H1 (cell line): ENCODE measurements around the gene HAGH. TPM values are rescaled to one million over a fixed set of nuclear protein-coding genes. Genes with fewer than 3 reads are reported as not detected.

Experiments
- EGR1 ChIP-seq: IDR thresholded peaks from 2 replicates; pipeline ENCODE4 v1.6.1; 2011; ENCODE audit warnings: low read depth, low read length, borderline replicate concordance
- MAFK ChIP-seq: IDR thresholded peaks from 2 replicates; pipeline ENCODE4 v1.6.1; 2012; ENCODE audit warnings: low read depth, mild to moderate bottlenecking, improper control_type of control experiment, low read length
- POLR2A ChIP-seq, 2 experiments: IDR thresholded peaks; 1 replicate in 1 of 2; 2 replicates in 1 of 2; pipeline ENCODE4 v1.6.1; 2011; ENCODE audit warnings: low read depth in 2 of 2, low read length in 2 of 2, mild to moderate bottlenecking in 2 of 2; ENCODE audit errors: control extremely low read depth in 1 of 2
- RFX5 ChIP-seq: IDR thresholded peaks from 2 replicates; pipeline ENCODE4 v1.6.1; 2011; ENCODE audit warnings: low read depth, low read length, improper control_type of control experiment, borderline replicate concordance
- polyA plus RNA-seq, 7 experiments: library from polyadenylated mRNA; depleted of rRNA in 3 of 7; stranded (reverse) in 5 of 7; unstranded in 2 of 7; fragments of >200 nt in 5 of 7; fragments of 200-250 nt in 2 of 7; gene quantifications; 1 replicate in 5 of 7; 2 replicates in 1 of 7; 4 replicates in 1 of 7; pipeline versions ENCODE4 v1.2.1 to v1.2.3, GENCODE V29; 2011 to 2013; ENCODE audit warnings: missing spikeins in 2 of 7, mixed read lengths in 2 of 7
- total RNA-seq: library from RNA; stranded (reverse); fragmentation: NEBNext Ultra II Directional; extraction: Animal tissue kit (Norgen Biotek cat#: 25700); gene quantifications from 2 replicates; pipeline ENCODE4 v1.2.1, GENCODE V29; 2021
- TF ChIP-seq, protein P1 (sequence below), 3 experiments: IDR thresholded peaks; 1 replicate in 2 of 3; 2 replicates in 1 of 3; pipeline versions ENCODE4 v1.5.1 to v1.6.1; 2011; ENCODE audit warnings: low read length in 3 of 3, mild to moderate bottlenecking in 3 of 3, inconsistent platforms in 2 of 3, low read depth in 1 of 3, moderate library complexity in 1 of 3; ENCODE audit not compliant: insufficient read depth in 1 of 3; ENCODE audit errors: control extremely low read depth in 1 of 3

Gene HAGH
- total and polyA plus RNA-seq, 2 of the 8 experiments (the other 6 are each of a cell fraction or from before 2014, with no cell fraction given): 28.7 to 40.6 TPM

DNA sequence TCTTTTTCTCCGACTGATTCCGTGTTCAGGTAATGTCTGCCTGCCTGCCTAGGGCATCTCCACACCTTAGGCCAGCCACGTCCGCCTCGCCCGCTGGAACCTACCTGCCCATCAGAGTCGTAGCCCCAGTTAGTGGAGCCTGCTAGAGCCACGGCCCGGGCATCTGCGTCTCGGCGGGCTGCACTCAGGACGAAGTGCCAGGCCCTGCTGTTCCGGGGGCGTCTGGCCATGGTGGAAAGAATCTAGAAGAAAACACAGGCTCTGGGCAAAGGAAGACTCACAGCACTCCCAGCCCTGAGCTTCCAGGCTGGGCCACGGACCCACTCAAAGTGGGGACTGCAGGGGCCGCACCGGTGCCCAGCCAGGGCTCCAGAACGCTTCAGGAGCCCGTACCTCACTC, 45.4 kb downstream of the HAGH start (continued):
- TF ChIP-seq EGR1 (no peak), POLR2A (IDR thresholded peaks at IDR 0.05; ENCODE audit: control extremely low read depth in 1 of 2, low read depth in 2 of 2, low read length in 2 of 2) (no peak), RFX5 (no peak), MAFK (no peak)
- TF ChIP-seq, protein P1, sequence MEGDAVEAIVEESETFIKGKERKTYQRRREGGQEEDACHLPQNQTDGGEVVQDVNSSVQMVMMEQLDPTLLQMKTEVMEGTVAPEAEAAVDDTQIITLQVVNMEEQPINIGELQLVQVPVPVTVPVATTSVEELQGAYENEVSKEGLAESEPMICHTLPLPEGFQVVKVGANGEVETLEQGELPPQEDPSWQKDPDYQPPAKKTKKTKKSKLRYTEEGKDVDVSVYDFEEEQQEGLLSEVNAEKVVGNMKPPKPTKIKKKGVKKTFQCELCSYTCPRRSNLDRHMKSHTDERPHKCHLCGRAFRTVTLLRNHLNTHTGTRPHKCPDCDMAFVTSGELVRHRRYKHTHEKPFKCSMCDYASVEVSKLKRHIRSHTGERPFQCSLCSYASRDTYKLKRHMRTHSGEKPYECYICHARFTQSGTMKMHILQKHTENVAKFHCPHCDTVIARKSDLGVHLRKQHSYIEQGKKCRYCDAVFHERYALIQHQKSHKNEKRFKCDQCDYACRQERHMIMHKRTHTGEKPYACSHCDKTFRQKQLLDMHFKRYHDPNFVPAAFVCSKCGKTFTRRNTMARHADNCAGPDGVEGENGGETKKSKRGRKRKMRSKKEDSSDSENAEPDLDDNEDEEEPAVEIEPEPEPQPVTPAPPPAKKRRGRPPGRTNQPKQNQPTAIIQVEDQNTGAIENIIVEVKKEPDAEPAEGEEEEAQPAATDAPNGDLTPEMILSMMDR (IDR thresholded peaks at IDR 0.05; ENCODE audit: control extremely low read depth in 1 of 3, insufficient read depth in 1 of 3, low read depth in 1 of 3, low read length in 3 of 3): no peak
